ENCODE measurements around the gene SRRM4.

DNA sequence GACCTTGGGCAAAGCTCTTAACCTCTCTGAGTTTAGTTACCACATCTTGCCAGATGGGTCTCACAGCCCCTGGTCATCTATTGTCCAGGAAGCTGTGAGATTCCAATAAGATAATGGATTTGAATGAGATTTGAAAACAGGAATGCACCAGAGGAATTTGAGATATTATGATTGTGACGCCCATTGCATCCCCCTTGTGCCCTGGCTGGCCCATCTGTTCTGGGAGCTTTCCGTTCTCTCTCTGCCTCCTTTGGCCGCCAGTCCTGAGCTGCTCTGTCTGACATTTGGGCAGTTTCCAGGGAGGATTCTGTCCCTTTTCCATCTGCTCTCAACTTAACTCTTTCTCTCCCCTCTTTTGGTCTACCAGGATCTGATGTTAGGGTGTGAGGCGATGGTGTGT, 24.6 kb downstream of the SRRM4 start:
- TF ChIP-seq EZH2 (IDR thresholded peaks at IDR 0.05; ENCODE audit: low read depth, unreplicated experiment) (no peak), REST (IDR thresholded peaks at IDR 0.05; ENCODE audit: unreplicated experiment) (no peak), CTCF (conservative IDR thresholded peaks at IDR 0.05; ENCODE audit: low read depth in 2 of 2) (no peak), ETS1 (IDR thresholded peaks at IDR 0.05) (no peak), EZH2phosphoT487 (IDR thresholded peaks at IDR 0.05; ENCODE audit: unreplicated experiment) (no peak), POLR2AphosphoS5 (IDR thresholded peaks at IDR 0.05; ENCODE audit: low read depth) (no peak)
